HFFc6 (cell line): Measurements from ENCODE around the gene THBS3. TPM values are rescaled to one million over a fixed set of nuclear protein-coding genes. Genes with fewer than 3 reads are reported as not detected.
"Not testable (repeated sequence)": the region's sequence is repeated elsewhere in the genome, so short reads cannot be mapped to it uniquely, and the experiment has no call there.

ENCODE experiments used
- DNase-seq: peaks from one replicate; pipeline ENCODE4 v3.0.0-alpha.2; 2018
- H3K27ac Mint-ChIP-seq: 2 replicates; pipeline ENCODE4 v1.8.0; 2020; ENCODE audit warnings: mild to moderate bottlenecking, mixed read lengths
- H3K27me3 Mint-ChIP-seq: 2 replicates; pipeline ENCODE4 v1.8.0; 2021; ENCODE audit warnings: mild to moderate bottlenecking, moderate library complexity, mixed read lengths; ENCODE audit not compliant: insufficient read depth
- H3K36me3 Mint-ChIP-seq: 2 replicates; pipeline ENCODE4 v1.8.0; 2021; ENCODE audit warnings: low read depth, mixed read lengths
- H3K4me1 Mint-ChIP-seq: 2 replicates; pipeline ENCODE4 v1.8.0; 2020; ENCODE audit warnings: low read depth, mixed read lengths
- H3K4me3 Mint-ChIP-seq: 2 replicates; pipeline ENCODE4 v1.8.0; 2020; ENCODE audit warnings: mild to moderate bottlenecking, moderate library complexity, mixed read lengths
- H3K9me3 Mint-ChIP-seq: 2 replicates; pipeline ENCODE4 v1.8.0; 2020; ENCODE audit warnings: mild to moderate bottlenecking, mixed read lengths
- CTCF ChIP-seq: fragments of 200-600 bp; sonication (generic); IDR thresholded peaks from 2 replicates; pipeline ENCODE4 v1.5.0; 2021; ENCODE audit warnings: antibody characterized with exemption, mild to moderate bottlenecking
- total RNA-seq, 6 experiments: library from RNA; stranded (reverse); fragmentation: NEBNext Ultra II Directional; extraction: Animal tissue kit (Norgen Biotek cat#: 25700); gene quantifications; 2 replicates in 1 of 6; 3 replicates in 5 of 6; pipeline ENCODE4 v1.2.3, GENCODE V29; 2021

Gene THBS3
- total RNA-seq, 6 experiments from 2014 or later, result 13.9 to 20.3 (median 16.9) TPM

- Mint-ChIP-seq H3K36me3 (peaks cover 16% of the 10 kb centered on the region), H3K4me3 (peak overlapping the region; percentile 93; the same call in 1 of the 2 replicates), H3K27ac (peak overlapping the region; percentile 81), H3K9me3 (no peaks in the 10 kb centered on the region; the same call in 1 of the 2 replicates), H3K4me1 (peaks cover 42% of the 10 kb centered on the region), H3K27me3 (peaks cover 5% of the 10 kb centered on the region)
- TF ChIP-seq CTCF, result no peak
- DNase-seq, result no peak
Observed at GRCh38 chr1:155241841-155242264, 34.2 kb upstream of the THBS3 start.

GRCh38 chr1:155241069-155241679, 33.5 kb upstream of the THBS3 start:
- H3K27ac Mint-ChIP-seq, result peak overlapping the region; percentile 81
- peak; percentile 86 for DNase-seq
- TF ChIP-seq CTCF, result no peak
- peak overlapping the region; percentile 93 for H3K4me3 Mint-ChIP-seq
- H3K27me3 Mint-ChIP-seq, result peaks cover 5% of the 10 kb centered on the region
- no peaks in the 10 kb centered on the region; the same call in 1 of the 2 replicates for H3K9me3 Mint-ChIP-seq
- peaks cover 42% of the 10 kb centered on the region for H3K4me1 Mint-ChIP-seq
- peaks cover 10% of the 10 kb centered on the region for H3K36me3 Mint-ChIP-seq

- peaks cover 8% of the 10 kb centered on the region; the same call in 1 of the 2 replicates for H3K36me3 Mint-ChIP-seq
- peaks cover 22% of the 10 kb centered on the region for H3K4me1 Mint-ChIP-seq
- H3K4me3 Mint-ChIP-seq, result no peak overlapping the region
- no peaks in the 10 kb centered on the region; the same call in none of the 2 replicates for H3K27me3 Mint-ChIP-seq
- no peaks in the 10 kb centered on the region for H3K9me3 Mint-ChIP-seq
- no peak for TF ChIP-seq CTCF
- DNase-seq, result no peak
- H3K27ac Mint-ChIP-seq, result no peak overlapping the region
Observed at GRCh38 chr1:155236451-155236850, 28.8 kb upstream of the THBS3 start.

DNA sequence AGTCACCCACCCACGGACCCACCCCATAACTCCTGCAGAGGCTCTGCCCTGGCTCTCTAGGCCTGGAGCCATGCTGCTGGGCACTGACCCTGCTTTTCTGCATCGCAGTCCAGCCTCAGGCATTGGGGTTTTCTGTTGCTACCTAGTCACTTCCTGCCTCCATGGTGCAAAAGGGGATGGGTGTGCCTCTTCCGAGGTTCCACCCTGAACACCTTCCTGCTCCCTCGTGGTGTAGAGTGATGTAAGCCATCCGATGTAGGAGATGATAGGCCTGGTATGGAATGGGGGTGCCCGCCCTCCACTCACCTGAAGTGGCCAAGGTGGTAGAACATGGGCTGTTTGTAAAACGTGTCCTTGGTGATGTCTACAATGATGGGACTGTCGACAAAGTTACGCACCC, 27.7 kb upstream of the THBS3 start:
- not testable (repeated sequence) for H3K36me3 Mint-ChIP-seq, H3K27me3 Mint-ChIP-seq, H3K4me3 Mint-ChIP-seq, H3K9me3 Mint-ChIP-seq, DNase-seq, H3K27ac Mint-ChIP-seq
- peaks cover 15% of the 10 kb centered on the region for H3K4me1 Mint-ChIP-seq

GRCh38 chr1:155233502-155233901, 25.8 kb upstream of the THBS3 start:
- not testable (repeated sequence) for H3K36me3 Mint-ChIP-seq, H3K27ac Mint-ChIP-seq, DNase-seq, H3K4me3 Mint-ChIP-seq, H3K9me3 Mint-ChIP-seq, H3K27me3 Mint-ChIP-seq
- H3K4me1 Mint-ChIP-seq, result peaks cover 18% of the 10 kb centered on the region

- H3K27ac Mint-ChIP-seq, result peak overlapping the region; percentile 21
- not testable (repeated sequence) for H3K4me3 Mint-ChIP-seq, H3K27me3 Mint-ChIP-seq, DNase-seq, H3K9me3 Mint-ChIP-seq, H3K36me3 Mint-ChIP-seq
- peaks cover 28% of the 10 kb centered on the region for H3K4me1 Mint-ChIP-seq
Observed at GRCh38 chr1:155232001-155232978, 24.6 kb upstream of the THBS3 start.

GRCh38 chr1:155231302-155231701, 23.6 kb upstream of the THBS3 start:
- DNase-seq, H3K9me3 Mint-ChIP-seq, H3K36me3 Mint-ChIP-seq, H3K4me3 Mint-ChIP-seq: not testable (repeated sequence)
- Mint-ChIP-seq H3K27ac (peak overlapping the region; percentile 12; the same call in 1 of the 2 replicates), H3K27me3 (peaks cover 10% of the 10 kb centered on the region), H3K4me1 (peaks cover 35% of the 10 kb centered on the region)
